Common myeloid progenitor, CD34-positive (primary cell): ENCODE data around the gene SPATA20.

Experiments used
- CTCF ChIA-PET: fragments of 350-600 bp; sonication (Branson Sonifier 250); formaldehyde crosslinking; loops from one replicate; lab custom pipeline; 2021; ENCODE audit warnings: antibody characterized with exemption; lab: Charles Lee
- POLR2A ChIA-PET: fragments of 350-600 bp; sonication (Branson Sonifier 250); formaldehyde crosslinking; loops from one replicate; lab custom pipeline; 2021; ENCODE audit warnings: antibody characterized with exemption; lab: Charles Lee
- DNase-seq, 3 donors: peaks; one replicate each; pipeline versions ENCODE4 v3.0.0 to v3.0.0-alpha.2; 2013
- H3K27ac ChIP-seq, 2 experiments: 1 replicate in 1 of 2; 2 replicates in 1 of 2; pipeline ENCODE4 v1.7.0; 2013; ENCODE audit warnings: inconsistent platforms in 2 of 2, low read length in 2 of 2, mild to moderate bottlenecking in 2 of 2, low read depth in 1 of 2, moderate library complexity in 1 of 2; ENCODE audit not compliant: severe bottlenecking in 2 of 2, insufficient read depth in 1 of 2, poor library complexity in 1 of 2
- H3K27me3 ChIP-seq, 5 experiments: replicated peaks in 2 of 5; 1 replicate in 3 of 5; 2 replicates in 2 of 5; pipeline versions ENCODE4 v1.6.1 to v1.7.0; 2013; ENCODE audit warnings: low read length in 4 of 5, mild to moderate bottlenecking in 2 of 5, moderate library complexity in 2 of 5, inconsistent platforms in 1 of 5; ENCODE audit not compliant: insufficient read depth in 5 of 5, control insufficient read depth in 4 of 5
- H3K36me3 ChIP-seq, 4 experiments: 1 replicate in 2 of 4; 2 replicates in 2 of 4; pipeline versions ENCODE4 v1.6.1 to v1.7.0; 2013; ENCODE audit warnings: low read length in 3 of 4, control low read depth in 1 of 4, mild to moderate bottlenecking in 1 of 4; ENCODE audit not compliant: control insufficient read depth in 4 of 4, insufficient read depth in 4 of 4
- H3K4me1 ChIP-seq, 4 experiments: 1 replicate in 3 of 4; 2 replicates in 1 of 4; pipeline versions ENCODE4 v1.6.1 to v1.7.1; 2013; ENCODE audit warnings: low read length in 3 of 4, mild to moderate bottlenecking in 3 of 4, control low read depth in 1 of 4, inconsistent platforms in 1 of 4, moderate library complexity in 1 of 4; ENCODE audit not compliant: control insufficient read depth in 4 of 4, insufficient read depth in 4 of 4; ENCODE audit errors: control extremely low read depth in 1 of 4
- H3K4me3 ChIP-seq, 7 experiments: 1 replicate in 4 of 7; 2 replicates in 3 of 7; pipeline versions ENCODE4 v1.5.1 to v1.7.0; 2013; ENCODE audit warnings: mild to moderate bottlenecking in 7 of 7, low read length in 6 of 7, moderate library complexity in 6 of 7, inconsistent platforms in 2 of 7, low read depth in 2 of 7, control low read depth in 1 of 7; ENCODE audit not compliant: insufficient read depth in 4 of 7, control insufficient read depth in 1 of 7; ENCODE audit errors: extremely low read depth in 1 of 7
- H3K9me3 ChIP-seq, 5 experiments: 1 replicate in 4 of 5; 2 replicates in 1 of 5; pipeline versions ENCODE4 v1.6.1 to v1.7.1; 2013; ENCODE audit warnings: low read length in 4 of 5, mild to moderate bottlenecking in 2 of 5, inconsistent platforms in 1 of 5, low read depth in 1 of 5, moderate library complexity in 1 of 5; ENCODE audit not compliant: control insufficient read depth in 4 of 5, insufficient read depth in 2 of 5; ENCODE audit errors: control extremely low read depth in 1 of 5
- WGBS: methylation state at CpG from one replicate; pipeline ENCODE4 v1.1.5; 2013; ENCODE audit not compliant: insufficient coverage; 5-methylcytosine and 5-hydroxymethylcytosine counted together

SPATA20 gene

DNA sequence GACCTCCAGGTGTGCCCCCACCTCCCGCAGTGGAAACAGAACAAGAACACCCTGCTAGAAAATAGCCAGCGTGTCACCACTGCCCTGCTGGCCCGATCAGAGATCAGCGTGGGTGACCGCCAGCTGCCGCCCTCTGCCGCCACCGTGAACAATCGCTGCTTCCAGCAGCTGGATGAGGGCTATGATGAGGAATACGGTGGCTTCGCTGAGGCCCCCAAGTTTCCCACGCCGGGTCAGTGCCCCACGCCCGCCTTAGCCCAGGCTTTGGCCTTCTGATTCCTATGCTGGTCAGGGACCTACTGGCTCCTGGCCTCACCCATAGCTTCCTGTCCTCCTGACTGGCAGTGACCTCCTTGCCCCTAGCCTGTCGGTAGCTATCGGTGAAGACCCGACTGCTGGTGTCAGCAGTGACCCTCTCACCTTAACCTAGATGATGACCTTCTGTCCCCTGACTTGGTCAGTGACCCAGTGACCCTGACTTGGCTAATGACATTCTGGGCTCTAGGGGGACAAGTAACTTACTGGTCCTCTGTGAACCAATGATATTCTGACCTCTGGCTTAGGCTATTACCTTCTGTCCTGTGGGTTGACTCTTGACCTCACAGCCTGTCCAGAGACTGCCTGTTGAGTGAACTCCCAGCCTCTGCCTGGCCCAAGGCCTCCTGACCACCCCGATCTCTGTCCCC is 2.4 kb downstream of the SPATA20 start:
- no peak for DNase-seq
- no peak overlapping the region for H3K27ac ChIP-seq
- 97% methylated on average over 18 of the region's 19 CpGs for WGBS
- peaks cover 0 to 11% (median 7%) of the 10 kb centered on the region in 4 experiments for H3K4me1 ChIP-seq
- CTCF ChIA-PET, result interaction anchor here (0.6 to 16.6 kb wide), 11 partner anchors 8 to 143 kb away, joined by 3 to 325 read pairs (median 4); partner anchors contain the start of gene CACNA1G
- POLR2A ChIA-PET, result no interaction called here
- peaks cover 0 to 6% (median 0%) of the 10 kb centered on the region in 5 experiments for H3K27me3 ChIP-seq
- peaks cover 2 to 12% (median 8%) of the 10 kb centered on the region in 4 experiments for H3K36me3 ChIP-seq
- no peaks in the 10 kb centered on the region for H3K9me3 ChIP-seq
- H3K4me3 ChIP-seq, result no peak overlapping the region

DNA sequence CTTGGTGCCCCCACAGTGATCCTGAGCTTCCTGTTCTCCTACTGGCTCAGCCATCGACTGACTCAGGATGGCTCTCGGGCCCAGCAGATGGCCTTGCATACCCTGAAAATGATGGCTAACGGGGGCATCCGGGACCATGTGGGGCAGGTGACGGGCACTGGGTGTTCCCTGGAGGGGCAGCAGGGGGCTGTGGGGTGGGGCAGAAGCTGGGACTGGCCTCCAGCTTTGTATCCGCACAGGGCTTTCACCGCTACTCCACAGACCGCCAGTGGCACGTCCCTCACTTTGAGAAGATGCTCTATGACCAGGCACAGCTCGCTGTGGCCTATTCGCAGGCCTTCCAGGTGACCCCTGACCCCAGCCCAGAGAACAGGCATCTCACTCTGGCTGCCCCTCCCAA is 3.0 kb downstream of the SPATA20 start:
- H3K36me3 ChIP-seq, result peaks cover 2 to 12% (median 8%) of the 10 kb centered on the region in 4 experiments
- ChIA-PET CTCF (interaction anchor here (0.6 to 16.6 kb wide), 17 partner anchors 8 to 155 kb away, joined by 3 to 325 read pairs (median 4); partner anchors contain the start of genes CACNA1G and RSAD1), POLR2A (no interaction called here)
- 97% methylated on average over 11 of the region's 11 CpGs for WGBS
- H3K27me3 ChIP-seq, result peaks cover 0 to 6% (median 0%) of the 10 kb centered on the region in 5 experiments
- H3K4me3 ChIP-seq, result no peak overlapping the region
- H3K4me1 ChIP-seq, result peaks cover 0 to 11% (median 7%) of the 10 kb centered on the region in 4 experiments
- H3K9me3 ChIP-seq, result no peaks in the 10 kb centered on the region
- DNase-seq, result no peak
- H3K27ac ChIP-seq, result no peak overlapping the region

DNA sequence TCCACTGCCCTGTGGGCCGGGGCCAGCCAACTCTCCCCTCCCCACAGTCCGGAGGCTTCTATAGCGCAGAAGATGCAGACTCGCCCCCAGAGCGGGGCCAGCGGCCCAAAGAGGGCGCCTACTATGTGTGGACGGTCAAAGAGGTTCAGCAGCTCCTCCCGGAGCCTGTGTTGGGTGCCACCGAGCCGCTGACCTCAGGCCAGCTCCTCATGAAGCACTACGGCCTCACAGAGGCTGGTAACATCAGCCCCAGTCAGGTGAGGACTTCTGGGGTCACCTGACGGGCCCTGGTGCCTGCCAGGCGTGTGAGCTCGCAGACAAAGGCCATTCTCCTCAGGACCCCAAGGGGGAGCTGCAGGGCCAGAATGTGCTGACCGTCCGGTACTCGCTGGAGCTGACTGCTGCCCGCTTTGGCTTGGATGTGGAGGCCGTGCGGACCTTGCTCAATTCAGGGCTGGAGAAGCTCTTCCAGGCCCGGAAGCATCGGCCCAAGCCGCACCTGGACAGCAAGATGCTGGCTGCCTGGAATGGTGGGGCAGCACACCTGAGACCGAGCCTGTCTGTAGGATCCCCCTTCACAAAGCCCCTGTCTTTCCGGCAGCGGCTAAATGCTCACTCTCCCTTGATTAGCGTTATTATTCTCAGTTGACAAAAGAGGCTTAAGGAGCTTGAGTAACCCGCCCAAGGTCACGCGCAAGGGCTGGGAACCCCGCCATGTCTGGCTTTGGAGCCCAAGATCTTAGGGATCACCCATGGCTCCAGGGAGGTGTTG is 3.9 kb downstream of the SPATA20 start:
- H3K27me3 ChIP-seq, result no peaks in the 10 kb centered on the region
- DNase-seq, result peak in 2 of 3 donors; percentile 24 to 37
- H3K9me3 ChIP-seq, result no peaks in the 10 kb centered on the region
- ChIA-PET POLR2A (no interaction called here), CTCF (interaction anchor here (0.9 to 16.6 kb wide), 26 partner anchors 9 to 154 kb away, joined by 3 to 325 read pairs (median 4); partner anchors contain the start of genes CACNA1G and RSAD1)
- H3K4me3 ChIP-seq, result no peak overlapping the region
- 91% methylated on average over 32 of the region's 32 CpGs for WGBS
- peaks cover 0 to 11% (median 7%) of the 10 kb centered on the region in 4 experiments for H3K4me1 ChIP-seq
- no peak overlapping the region for H3K27ac ChIP-seq
- peaks cover 2 to 20% (median 13%) of the 10 kb centered on the region in 4 experiments for H3K36me3 ChIP-seq

DNA sequence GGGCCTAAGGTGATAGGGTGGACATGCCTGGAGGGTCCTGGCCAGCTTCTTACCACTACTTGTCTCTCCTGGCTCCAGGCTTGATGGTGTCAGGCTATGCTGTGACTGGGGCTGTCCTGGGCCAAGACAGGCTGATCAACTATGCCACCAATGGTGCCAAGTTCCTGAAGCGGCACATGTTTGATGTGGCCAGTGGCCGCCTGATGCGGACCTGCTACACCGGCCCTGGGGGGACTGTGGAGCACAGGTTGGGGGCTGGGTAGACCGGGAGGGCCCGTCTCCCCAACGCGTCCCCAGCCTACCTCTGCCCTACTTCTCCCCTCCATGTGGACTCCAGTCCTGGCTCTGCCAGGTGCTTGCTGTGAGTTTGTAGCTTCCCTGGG is 4.5 kb downstream of the SPATA20 start:
- H3K4me3 ChIP-seq, result no peak overlapping the region
- no peaks in the 10 kb centered on the region for H3K9me3 ChIP-seq
- H3K27me3 ChIP-seq, result peaks cover 0 to under 1% (median 0%) of the 10 kb centered on the region in 5 experiments
- WGBS, result 100% methylated on average over 6 of the region's 8 CpGs
- peaks cover 0 to 11% (median 7%) of the 10 kb centered on the region in 4 experiments for H3K4me1 ChIP-seq
- H3K36me3 ChIP-seq, result peaks cover 2 to 21% (median 15%) of the 10 kb centered on the region in 4 experiments
- CTCF ChIA-PET, result interaction anchor here (0.6 to 16.6 kb wide), 24 partner anchors 8 to 247 kb away, joined by 3 to 325 read pairs (median 4); partner anchors contain the start of genes CACNA1G and RSAD1
- POLR2A ChIA-PET, result no interaction called here
- DNase-seq, result no peak
- no peak overlapping the region for H3K27ac ChIP-seq

DNA sequence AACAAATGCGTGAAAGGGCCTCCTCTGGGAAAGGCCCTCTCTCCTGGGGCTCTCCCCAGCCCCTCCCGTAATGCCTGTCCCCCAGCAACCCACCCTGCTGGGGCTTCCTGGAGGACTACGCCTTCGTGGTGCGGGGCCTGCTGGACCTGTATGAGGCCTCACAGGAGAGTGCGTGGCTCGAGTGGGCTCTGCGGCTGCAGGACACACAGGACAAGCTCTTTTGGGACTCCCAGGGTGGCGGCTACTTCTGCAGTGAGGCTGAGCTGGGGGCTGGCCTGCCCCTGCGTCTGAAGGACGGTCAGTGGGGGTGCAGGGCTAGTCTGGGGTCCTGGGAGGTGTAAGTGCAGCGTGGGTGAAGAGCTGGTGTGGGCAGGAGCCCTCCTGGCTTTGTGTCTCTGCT is 4.9 kb downstream of the SPATA20 start:
- Histone ChIP-seq H3K4me1 (peaks cover 0 to 9% (median 6%) of the 10 kb centered on the region in 4 experiments), H3K27me3 (peaks cover 0 to 5% (median 2%) of the 10 kb centered on the region in 5 experiments), H3K9me3 (no peaks in the 10 kb centered on the region), H3K36me3 (peaks cover 2 to 21% (median 15%) of the 10 kb centered on the region in 4 experiments), H3K4me3 (no peak overlapping the region), H3K27ac (no peak overlapping the region)
- DNase-seq, result no peak
- POLR2A ChIA-PET, result no interaction called here
- WGBS, result 90% methylated on average over 11 of the region's 12 CpGs
- CTCF ChIA-PET, result interaction anchor here (0.5 to 16.6 kb wide), 14 partner anchors 8 to 462 kb away, joined by 3 to 325 read pairs (median 5); partner anchors contain the start of gene CACNA1G

DNA sequence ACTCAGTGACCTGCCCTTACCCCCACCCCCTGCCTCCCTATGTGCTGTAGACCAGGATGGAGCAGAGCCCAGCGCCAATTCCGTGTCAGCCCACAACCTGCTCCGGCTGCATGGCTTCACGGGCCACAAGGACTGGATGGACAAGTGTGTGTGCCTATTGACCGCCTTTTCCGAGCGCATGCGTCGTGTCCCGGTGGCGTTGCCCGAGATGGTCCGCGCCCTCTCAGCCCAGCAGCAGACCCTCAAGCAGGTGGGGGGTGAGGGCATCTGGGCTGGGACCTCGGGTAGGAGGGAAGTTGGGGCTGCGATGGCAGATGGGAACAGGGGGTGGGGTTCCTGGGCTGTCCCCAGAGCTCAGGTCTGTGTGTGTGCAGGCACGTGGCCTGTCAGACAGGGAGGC is 7.2 kb downstream of the SPATA20 start:
- peaks cover 0 to 28% (median 17%) of the 10 kb centered on the region in 5 experiments for H3K27me3 ChIP-seq
- no peak overlapping the region for H3K27ac ChIP-seq
- H3K36me3 ChIP-seq, result peaks cover 2 to 20% (median 14%) of the 10 kb centered on the region in 4 experiments
- H3K9me3 ChIP-seq, result no peaks in the 10 kb centered on the region
- 99% methylated on average over 6 of the region's 17 CpGs for WGBS
- ChIA-PET CTCF (interaction anchor here (6.0 to 16.6 kb wide), 2 partner anchors 9 to 68 kb away, joined by 27 to 325 read pairs; no protein-coding TSS in a partner anchor), POLR2A (interaction anchor here (1.5 kb wide), 1 partner anchor 12 kb away, joined by 5 read pairs; no protein-coding TSS in a partner anchor)
- no peak overlapping the region for H3K4me3 ChIP-seq
- DNase-seq, result no peak
- peaks cover 0 to 7% (median 4%) of the 10 kb centered on the region in 4 experiments for H3K4me1 ChIP-seq
